ENCODE measurements around the gene PLEKHA7.

PLEKHA7 gene

GRCh38 chr11:16811136-16812020, 202.8 kb downstream of the PLEKHA7 start:
- DNase-seq (ENCODE audit: low read depth), result no peak

- no peak for DNase-seq (ENCODE audit: low read depth)
These were observed 204.1 kb downstream of the PLEKHA7 start for GRCh38 chr11:16809886-16810668.

GRCh38 chr11:16807306-16807705, 206.9 kb downstream of the PLEKHA7 start:
- DNase-seq (ENCODE audit: low read depth), result no peak

GRCh38 chr11:16806791-16807190, 207.4 kb downstream of the PLEKHA7 start:
- DNase-seq (ENCODE audit: low read depth), result no peak

GRCh38 chr11:16805938-16806337, 208.3 kb downstream of the PLEKHA7 start:
- DNase-seq (ENCODE audit: low read depth), result no peak

- DNase-seq (ENCODE audit: low read depth), result no peak
These were observed 209.9 kb downstream of the PLEKHA7 start for GRCh38 chr11:16804104-16804947.

- no peak for DNase-seq (ENCODE audit: low read depth)
These were observed 212.8 kb downstream of the PLEKHA7 start for GRCh38 chr11:16801288-16801980.

- DNase-seq (ENCODE audit: low read depth), result no peak
These were observed 213.8 kb downstream of the PLEKHA7 start for GRCh38 chr11:16800382-16800781.

- no peak for DNase-seq (ENCODE audit: low read depth)
These were observed 214.3 kb downstream of the PLEKHA7 start for GRCh38 chr11:16799890-16800289.

- DNase-seq (ENCODE audit: low read depth), result no peak
These were observed 215.0 kb downstream of the PLEKHA7 start for GRCh38 chr11:16799221-16799620.

GRCh38 chr11:16797776-16798175, 216.4 kb downstream of the PLEKHA7 start:
- DNase-seq (ENCODE audit: low read depth), result no peak

- no peak for DNase-seq (ENCODE audit: low read depth)
These were observed 217.9 kb downstream of the PLEKHA7 start for GRCh38 chr11:16796311-16796710.

GRCh38 chr11:16795146-16795545, 219.1 kb downstream of the PLEKHA7 start:
- no peak for DNase-seq (ENCODE audit: low read depth)

GRCh38 chr11:16794047-16794818, 220.0 kb downstream of the PLEKHA7 start:
- no peak for DNase-seq (ENCODE audit: low read depth)

- DNase-seq (ENCODE audit: low read depth), result no peak
These were observed 220.7 kb downstream of the PLEKHA7 start for GRCh38 chr11:16793511-16793910.

- no peak for DNase-seq (ENCODE audit: low read depth)
These were observed 221.2 kb downstream of the PLEKHA7 start for GRCh38 chr11:16793009-16793408.

- DNase-seq (ENCODE audit: low read depth), result no peak
These were observed 221.8 kb downstream of the PLEKHA7 start for GRCh38 chr11:16792426-16792825.

GRCh38 chr11:16791191-16791961, 222.8 kb downstream of the PLEKHA7 start:
- no peak for DNase-seq (ENCODE audit: low read depth)

- no peak for DNase-seq (ENCODE audit: low read depth)
These were observed 223.6 kb downstream of the PLEKHA7 start for GRCh38 chr11:16790486-16791190.
